Hematopoietic multipotent progenitor cell treated with erythropoietin and hydrocortisone succinate and interleukin-3 and kit ligand, for 17 days (in vitro differentiated cells): ENCODE results near the gene RAB28.
A peak's percentile ranks its signal among the peaks of the same experiment; 100 is the strongest.

Experiments used
- DNase-seq: peaks from one replicate; pipeline ENCODE4 v3.0.0-alpha.2; 2015; ENCODE audit warnings: low spot score

RAB28 gene

DNA sequence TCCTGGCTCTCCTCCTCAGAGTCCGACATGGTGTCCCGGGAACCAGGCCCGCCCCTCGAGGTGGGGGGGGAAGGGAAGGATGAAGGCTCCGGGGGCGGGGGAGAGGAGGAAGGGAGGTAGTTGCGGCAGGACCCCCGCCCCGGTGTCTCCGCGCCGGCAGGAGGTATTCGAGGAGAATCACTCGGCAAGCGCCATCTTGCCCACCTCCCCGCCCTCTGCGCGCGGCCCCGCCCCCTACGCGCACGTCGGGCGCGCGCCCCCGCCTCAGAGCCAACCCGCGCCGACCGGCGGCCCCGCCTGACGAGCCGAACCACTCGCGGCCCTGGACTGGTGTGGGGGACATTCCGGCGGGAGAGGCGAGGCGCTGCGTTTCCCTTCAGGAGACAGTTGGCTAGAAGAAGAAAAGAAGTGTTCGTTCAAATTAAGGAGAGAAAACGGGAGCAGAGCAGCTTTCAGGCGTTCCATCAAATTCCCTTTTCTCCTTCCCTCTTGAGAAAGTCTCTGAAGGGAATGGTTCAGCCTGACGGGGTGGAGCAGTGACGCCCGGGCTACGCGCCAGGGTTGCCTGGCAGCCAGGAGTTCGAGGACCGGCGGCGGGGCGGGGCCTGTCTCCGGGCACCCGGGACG, at the start of gene RAB28:
Gene RAB28 (minus strand): TSS at position 219 of the 627 bp plus-strand sequence.
- DNase-seq, result peak; percentile 96

DNA sequence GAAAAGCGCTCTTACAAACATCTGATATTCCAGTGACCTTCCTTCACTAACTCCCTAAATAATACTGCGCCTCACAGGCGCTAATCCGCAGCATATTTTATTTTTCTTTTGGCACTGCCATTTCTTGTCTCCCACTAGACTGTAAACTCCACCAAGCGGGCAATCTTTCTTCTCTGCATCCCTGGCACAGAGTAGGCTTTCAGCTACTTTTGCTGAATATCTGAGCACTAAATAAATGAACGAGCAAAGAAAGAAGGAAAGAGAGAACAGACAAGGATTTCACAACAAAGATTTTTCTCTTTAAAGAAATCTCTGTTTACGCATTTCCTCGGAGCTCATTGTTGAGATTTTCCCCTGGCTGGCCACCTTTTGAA, 47.5 kb upstream of the RAB28 start:
- DNase-seq, result no peak

DNA sequence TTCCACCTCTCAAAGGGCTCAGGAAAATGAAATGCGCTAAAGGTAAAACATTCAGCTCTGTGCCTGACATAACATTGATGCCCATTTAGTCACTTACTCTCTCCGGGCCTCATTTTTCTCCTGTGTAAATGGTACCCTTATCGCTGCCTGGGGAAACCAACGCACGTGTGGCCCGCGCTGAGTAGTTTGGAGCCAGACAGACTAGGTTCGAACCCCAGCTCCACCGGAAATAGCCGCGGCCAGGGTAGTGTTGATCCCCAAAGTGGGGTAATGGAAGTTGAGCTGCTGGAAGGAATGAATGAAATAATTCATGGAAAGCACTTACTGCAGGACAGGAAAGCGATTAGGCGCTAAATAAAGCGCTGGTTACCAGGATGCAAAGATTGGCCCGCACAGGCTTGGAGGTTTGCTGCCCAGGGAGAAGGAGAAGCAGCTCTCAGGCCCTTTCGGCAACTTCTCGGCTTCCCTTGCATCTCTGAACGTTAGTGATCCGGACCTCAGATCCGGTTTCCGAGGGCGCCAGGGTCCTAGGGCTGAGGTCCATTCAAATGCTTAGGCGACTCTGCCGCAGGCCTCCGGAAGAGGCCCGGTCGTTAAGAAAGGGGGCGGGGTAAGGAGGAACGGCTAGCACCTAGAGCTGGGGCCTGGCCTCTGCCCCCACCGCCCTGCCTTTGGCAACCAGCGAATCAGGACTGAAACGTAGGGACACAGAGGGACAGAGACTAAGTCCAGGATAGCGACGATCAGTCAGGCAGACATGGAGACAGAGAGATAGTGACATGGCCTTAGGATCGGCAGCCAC, 46.9 kb upstream of the RAB28 start:
- no peak for DNase-seq

DNA sequence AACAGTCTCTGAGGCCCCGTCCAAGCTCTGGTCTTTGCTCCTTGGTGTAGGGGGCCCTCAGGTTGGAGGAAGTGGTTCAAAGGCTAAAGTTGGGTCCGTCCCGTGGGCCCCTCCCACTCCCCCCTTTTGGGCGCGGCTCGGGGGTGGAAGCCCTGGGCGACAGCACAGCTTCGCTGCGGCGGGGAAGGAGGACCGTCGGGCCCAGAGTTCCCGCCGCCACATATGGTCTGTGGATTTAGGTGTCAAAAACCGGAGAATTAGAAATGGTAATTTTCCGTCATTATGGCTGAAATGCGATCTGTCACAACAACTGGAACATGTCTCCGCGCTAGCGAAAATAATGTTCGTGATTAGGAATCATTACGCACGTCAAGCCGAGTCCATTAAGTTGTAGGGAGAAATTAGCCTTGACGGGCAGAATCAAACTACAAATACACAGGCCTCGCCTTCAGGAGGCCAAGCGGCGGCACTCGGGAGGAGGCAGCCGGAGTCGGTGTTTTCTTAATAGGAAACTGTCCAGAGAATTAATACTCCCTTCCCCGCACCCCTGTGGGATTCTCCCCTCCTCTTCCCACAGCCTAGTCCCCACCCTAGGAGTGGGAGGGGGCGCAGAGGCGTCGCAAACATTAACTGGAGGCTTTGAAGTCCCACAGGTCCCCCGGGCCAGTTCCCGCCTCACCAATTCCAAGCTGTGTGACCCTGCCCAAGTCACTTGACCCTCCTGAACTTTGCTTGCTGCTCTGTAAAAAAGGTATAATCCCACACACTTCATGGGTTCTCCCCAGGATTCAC, 45.2 kb upstream of the RAB28 start:
- DNase-seq, result no peak

DNA sequence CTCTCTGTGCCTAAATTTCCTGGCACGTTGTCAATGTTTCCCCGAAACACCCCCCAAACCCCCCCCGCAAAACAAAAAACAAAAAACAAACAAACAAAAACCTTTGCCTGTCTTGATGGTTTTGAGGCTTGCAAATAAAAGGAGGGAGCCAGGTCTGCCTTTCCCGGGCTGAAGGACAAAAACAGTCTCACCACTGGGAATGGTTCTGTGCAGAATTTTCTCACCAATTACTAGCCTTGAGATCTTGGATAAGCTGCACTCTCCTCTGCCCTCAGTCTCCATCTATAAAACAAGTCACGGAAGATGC, 44.6 kb upstream of the RAB28 start:
- no peak for DNase-seq

DNA sequence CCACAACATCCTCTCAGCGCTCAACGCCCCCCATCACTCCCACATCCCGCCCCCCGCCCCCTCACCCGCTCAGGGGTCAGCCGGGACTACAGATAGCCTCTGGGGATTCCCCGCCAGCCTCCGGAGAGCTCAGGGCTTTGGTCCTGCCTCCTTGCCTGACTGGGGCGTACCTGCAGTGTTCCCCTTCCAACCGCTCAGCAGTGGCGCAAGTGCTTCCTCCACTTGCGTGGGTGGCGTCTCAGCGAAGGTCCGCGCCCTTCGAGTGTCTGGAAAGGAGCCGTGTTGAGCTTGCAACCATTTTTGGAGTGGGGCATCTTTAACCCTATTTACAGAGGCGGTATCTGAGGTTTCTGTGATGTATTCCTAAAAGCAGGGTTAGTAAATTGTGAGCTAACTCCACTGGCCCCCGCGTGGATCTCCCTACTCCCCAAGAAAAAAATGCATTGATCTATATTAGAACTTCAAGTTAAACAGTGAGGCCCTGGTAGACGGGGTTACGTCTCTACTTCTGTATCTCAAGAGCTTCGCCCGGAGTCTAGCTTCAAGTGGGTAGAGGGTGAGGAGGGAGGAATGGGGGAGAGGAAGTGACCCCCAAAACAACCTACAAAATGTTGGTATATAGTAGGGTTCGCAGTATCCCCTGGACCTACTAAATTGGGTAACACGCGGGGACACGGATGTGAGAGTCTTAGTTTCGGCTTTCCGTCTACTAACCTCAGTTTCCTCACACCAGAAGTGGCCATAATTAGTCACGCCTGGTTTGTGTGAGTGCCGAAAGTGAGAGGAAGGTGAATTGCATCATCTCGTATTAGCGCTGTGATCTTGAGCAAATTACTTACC, 44.1 kb upstream of the RAB28 start:
- DNase-seq, result no peak

DNA sequence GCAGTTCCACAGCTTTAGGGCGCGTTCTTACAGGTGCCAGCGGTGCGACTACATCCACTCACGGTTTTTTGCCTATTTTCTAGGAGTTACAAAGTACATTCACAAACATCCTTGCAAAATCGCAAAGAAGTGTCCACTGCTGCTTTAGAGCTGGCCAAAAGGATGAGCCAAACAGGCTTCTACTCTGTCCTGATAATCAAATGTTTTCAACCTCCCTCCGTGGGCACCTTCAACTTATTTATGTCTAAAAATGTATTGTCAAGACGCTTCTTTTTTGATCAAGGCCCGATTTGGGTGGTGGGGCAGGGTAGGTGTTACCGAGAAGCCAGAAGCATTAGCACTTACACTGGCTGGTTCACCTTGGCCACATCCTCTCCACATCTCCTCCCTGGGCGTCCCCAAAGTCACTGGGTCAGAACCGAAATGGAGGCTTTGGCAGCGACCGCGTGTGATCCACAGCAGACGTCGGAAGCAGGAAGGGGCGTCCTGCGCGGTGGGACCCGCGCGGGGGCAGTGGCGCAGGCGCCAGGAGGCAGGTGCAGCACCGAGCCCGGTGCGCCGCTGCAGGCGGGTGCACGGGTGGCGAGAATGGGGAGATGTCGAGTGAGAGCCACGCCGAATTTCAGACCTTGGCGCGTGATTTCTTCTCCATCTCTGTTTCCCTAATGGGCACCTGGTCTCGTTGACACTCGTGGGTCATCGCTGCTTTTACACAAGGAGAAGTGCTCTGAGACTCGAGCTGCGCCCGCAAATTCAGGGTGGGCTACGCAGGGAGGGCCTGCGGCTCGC, 43.2 kb upstream of the RAB28 start:
- DNase-seq, result no peak

DNA sequence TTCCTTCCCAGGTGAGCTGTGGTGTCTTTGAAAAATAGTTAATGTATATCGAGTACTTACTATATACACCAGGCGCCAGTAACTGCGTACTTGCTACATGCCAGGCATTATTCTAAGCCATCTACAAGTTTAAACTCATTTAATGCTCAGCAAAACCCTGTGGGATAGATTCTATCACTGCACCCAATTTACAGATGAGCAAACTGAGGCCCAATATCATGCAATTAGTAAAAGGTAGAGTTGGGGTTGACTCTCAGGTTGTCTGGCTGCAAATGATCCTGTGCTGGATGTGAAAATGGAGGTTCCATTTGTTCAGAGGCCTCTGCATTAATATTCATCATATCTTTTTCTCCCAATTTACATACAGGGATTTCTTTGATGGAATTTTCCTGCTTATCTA, 42.5 kb upstream of the RAB28 start:
- no peak for DNase-seq

DNA sequence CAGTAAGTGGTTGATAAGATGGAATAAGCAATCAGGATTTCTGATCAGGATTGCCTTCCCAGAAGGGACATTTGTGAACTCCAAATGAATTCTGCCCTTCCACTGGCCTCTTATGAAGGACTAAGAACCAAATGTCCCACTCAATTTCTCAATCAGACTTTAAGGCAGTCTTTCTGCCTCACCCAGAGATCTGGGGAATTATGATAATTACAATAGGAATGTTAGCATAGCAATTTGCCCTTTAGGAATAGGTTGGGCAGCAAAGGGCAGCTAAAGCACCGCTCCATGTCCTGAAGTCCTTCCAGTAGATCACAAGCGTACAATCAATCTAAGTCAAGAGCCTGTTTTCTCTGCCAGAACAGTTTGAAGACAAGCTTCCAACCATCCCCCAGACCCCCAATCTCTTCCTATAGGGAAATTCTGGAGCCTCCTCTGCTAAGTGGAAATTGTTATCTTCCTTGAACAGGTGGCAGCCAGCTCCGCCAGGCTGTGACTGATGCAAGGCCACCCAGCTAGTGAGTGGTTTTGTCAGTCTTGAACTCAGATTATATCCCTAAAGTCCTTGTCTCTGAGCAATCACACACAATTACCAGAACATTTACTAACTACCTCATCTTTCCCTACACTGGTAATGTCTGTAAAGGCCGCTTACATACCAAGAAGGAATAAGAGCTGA, 41.6 kb upstream of the RAB28 start:
- DNase-seq, result no peak

DNA sequence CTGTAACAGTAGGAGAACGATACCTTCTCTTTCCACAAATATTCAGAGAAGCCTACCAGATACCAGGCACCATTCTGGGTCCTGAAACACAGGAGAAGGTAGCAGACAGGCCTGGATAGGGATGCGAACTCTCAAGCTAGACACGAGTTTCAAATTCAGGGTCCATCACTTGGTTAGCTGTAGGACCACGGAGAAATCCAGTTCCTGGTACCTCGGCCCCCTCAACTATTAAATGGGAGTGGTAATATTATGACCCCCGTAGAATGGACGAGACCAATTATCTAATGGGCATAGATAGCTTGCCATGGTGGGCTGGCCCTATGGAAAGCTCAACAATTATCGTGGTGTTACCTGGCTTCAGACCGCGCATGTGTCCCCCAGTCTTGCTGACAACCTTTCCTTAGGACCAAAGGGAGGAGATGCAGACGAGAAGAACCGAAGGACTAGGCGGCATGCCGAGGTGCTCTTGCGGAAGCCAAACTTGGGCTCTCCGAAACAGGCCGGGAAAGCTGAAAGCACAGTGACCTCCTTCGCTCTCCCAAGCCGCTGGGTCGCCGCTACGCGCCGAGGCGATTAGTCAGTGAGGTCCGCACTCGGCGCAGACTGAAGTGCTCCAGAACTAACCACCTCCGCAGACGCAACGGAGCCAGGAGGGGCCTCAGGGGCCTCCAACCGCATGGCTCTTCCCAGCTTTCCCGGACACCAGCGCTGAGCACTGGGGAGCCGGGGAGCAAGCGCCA, 40.5 kb upstream of the RAB28 start:
- no peak for DNase-seq

DNA sequence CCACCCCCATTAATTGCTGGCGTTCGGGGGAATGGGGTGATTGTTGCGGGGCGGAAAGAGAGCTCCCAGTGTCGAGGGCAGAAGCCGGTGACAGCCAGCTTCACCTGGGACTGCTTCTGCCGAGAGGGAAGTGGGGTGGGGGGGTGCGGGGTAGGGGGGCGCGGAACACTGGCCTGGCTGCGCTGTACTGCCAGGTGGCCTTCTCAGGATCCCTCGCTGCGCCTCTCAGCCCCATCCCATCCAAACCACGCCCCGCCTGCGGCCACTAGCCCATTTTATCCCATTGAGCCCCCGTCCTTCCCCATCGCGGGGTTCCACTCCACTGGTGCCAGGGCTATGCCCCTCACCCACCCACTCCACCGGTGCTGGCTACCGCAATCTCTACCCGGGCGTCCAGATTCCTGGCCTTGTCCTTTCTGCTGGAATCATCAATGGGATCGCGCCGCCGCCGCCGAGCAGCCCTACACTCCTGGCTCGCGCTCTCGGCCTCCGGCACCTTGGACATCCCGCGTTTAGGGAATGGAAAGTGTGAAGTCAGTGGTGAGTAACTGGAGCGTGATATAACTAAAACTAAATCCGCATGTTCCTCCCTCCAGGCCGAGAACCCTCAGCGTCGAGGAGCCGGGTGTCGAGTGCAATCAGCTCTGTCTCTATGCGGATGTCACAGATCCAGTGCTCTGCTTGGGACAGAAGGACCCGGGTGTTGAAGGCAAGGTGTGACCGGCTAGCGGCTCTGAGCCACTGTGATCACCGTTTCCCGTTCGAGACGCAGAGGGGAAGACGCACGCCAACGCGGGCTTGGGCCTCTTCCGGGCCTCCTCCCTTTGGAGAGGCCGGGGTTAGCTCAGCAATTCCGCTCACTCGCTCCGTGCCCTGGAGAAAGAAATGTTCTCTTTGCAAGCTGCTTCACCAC, 39.7 kb upstream of the RAB28 start:
- no peak for DNase-seq

DNA sequence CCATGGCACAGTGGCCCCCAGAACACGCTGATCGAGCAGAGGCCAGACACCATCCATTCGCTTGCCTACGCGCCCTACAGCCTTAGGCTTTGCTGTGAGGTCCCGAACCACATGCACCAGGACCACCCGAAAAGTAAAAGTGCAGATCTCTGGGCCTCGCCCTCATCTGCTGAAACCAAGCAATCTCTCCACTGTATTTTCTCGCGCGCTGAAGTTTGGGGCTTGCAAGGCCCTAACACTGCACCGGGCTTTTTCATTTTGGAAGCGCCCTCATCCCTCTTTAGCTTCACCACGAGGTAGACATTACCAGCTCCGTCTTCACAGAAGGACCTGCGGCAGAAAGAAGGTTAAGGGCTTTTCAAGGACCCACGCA, 39.0 kb upstream of the RAB28 start:
- DNase-seq, result no peak

DNA sequence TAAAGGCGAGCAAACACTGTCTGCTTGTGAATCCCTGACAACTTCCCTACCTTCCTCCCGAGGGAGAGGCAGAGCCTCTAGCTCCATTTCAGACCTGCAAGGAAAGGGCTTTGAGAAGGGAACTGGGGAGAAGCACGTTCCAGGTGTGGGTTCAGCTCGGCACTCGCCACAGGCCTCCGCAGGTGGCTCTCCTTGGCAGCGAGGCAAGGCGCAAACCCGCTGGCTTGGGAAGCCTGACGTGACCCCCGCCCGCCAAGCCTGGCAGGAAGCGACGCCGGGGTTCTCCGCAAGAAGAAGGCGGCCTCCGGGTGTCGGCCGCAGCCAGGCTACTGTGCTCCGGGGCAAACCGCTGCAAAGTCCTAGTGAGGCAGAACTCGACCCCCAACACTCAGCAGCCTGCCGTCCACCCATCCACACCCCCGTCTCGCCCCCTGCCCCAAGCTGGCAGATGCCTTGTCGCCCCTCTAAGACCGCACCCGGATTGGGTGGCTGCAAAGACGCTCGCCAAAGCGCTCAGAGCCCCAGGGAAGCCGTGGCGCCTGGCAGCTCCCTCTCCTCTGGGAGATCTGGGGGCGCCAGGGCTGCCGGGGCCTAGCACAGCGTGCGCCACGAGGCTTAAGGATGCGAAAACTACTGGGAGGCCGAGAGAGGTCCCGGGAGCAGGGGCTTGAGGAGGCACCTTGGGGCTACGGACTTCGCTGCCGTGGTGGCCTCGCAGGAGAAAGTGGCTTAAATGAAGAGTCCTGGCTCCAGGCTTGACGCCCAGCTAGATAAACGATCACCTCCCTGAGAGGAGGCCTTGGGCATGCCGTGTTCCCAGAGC, 38.4 kb upstream of the RAB28 start:
- no peak for DNase-seq

DNA sequence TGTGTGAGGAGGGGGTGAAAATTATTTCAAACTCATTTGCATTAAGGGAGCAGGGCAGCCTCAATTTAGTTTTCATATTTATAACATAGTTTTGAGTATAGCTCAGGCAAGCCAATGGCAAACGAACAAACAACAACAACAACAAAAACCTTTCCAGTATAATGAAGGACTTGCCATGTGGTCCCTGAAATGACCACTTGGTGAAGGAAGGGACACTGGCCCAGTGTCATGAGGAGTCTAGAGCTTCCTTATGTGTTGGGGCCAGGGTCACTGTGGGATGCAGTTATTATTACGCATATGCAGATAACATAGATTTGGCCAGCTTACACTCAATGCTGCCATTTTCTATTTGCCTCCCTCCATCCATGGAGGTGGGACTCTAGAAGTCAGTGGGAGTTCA, 36.9 kb upstream of the RAB28 start:
- no peak for DNase-seq

DNA sequence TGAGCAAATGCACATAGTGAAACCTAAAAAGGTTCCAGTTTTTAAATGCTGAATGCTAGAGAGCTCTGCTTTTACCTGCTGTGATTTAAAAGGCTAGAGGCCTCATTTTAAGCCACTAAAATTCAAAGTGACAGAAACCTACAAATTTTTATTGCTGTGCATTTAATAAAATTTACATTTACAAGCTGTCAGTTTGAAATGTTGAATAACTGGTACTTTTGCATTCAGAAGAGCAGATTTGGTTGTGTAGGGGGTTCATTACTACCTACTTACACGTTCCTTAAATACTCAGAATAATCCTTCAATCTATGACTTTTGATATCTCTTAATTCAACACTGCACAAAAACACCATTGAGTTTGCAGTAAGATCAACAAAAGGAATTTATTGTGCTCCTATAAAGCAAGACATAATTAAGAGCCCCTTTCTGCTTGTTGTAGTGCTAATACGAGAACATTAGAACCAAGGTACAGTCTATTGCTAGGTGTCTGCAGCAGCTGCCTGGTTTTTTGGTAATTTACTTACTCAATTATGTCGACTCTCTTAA, 32.2 kb upstream of the RAB28 start:
- no peak for DNase-seq

DNA sequence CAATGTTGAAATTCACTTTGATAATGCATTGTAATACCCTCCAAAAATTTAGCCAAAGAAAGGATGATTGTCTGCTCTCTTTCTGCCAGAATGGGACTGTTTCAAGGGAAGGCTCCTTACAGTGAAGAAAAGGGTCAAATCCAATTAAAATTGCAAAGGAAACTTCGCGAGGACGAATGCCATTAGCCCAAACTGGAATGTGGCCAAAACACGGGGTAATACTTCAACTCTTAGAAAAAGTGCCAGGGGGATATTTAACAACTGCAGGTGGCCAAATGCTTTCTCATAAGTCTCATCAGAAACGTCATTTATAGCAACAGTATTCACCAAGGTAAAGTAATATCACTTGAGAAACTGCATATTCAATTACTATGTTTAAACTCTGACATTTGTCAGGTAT, 31.1 kb upstream of the RAB28 start:
- no peak for DNase-seq

DNA sequence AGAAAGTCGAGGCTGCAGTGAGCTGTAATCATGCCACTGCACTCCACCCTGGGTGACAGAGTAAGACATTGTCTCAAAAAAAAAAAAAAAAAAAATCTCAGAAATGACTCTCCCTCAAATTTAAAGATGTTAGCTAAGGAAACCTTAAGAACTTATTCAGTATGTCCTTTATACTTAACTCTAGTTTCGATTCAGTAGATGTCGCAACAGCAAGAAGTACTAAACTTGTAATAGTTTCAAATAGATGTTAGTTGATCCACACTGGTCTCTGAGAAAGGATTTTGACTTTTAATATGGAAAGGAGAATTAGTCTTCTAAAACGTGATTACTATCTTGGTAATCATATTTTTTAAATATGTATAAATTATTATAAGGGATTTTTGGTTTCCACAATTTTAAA, 30.6 kb upstream of the RAB28 start:
- DNase-seq, result no peak

DNA sequence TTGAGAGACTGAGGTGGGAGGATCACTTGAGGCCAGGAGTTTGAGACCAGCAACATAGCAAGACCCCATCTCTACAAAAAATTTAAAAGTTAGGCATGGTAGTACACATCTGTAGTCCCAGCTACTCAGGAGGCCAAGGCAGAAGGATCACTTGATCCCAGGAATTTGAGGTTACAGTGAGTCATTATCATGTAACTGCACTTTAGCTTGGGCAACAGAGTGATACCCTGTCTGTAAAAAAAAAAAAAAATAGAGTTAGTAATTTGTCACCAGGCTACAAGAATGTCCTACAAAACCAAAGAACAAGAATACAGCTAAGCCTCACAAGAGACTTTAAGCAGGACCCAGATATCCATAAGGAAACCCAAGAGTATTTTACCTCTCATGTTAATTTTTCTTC, 27.0 kb upstream of the RAB28 start:
- no peak for DNase-seq
